T-cell (primary cell): ENCODE measurements around the gene ELAPOR2. TPM values are rescaled to one million over a fixed set of nuclear protein-coding genes. Genes with fewer than 3 reads are reported as not detected.
"Not testable (repeated sequence)": the region's sequence is repeated elsewhere in the genome, so short reads cannot be mapped to it uniquely, and the experiment has no call there.

ENCODE experiments used
- ATAC-seq, 4 experiments: fragments of 200-7000 bp in 3 of 4; fragments of 150-1000 bp in 1 of 4; cut with Tn5 transposase; replicated peaks in 1 of 4; 1 replicate in 3 of 4; 2 replicates in 1 of 4; pipeline ENCODE4 v1.10.0; 2021; ENCODE audit warnings: moderate library complexity in 3 of 4, mild to moderate bottlenecking in 2 of 4, moderate number of reproducible peaks in 1 of 4
- CTCF ChIA-PET, 2 donors: fragments of 300-600 bp; sonication (Branson Sonifier 250); formaldehyde crosslinking; loops; one replicate each; lab custom pipeline; 2022; ENCODE audit warnings: antibody characterized with exemption in 2 of 2; lab: Charles Lee
- POLR2A ChIA-PET, 2 donors: fragments of 300-600 bp; sonication (Branson Sonifier 250); formaldehyde crosslinking; loops; one replicate each; lab custom pipeline; 2022; ENCODE audit warnings: antibody characterized with exemption in 2 of 2; lab: Charles Lee
- DNase-seq, 35 experiments: peaks; one replicate each; pipeline versions ENCODE4 v3.0.0 to v3.0.0-alpha.2; 2013 to 2023
- H3K27ac ChIP-seq: one replicate; pipeline ENCODE4 v1.5.1; 2013; ENCODE audit warnings: low read length
- H3K27me3 ChIP-seq, 2 experiments: replicated peaks in 1 of 2; 1 replicate in 1 of 2; 2 replicates in 1 of 2; pipeline versions ENCODE4 v1.6.1 to v1.7.0; 2013; ENCODE audit warnings: low read length in 1 of 2, mixed read lengths in 1 of 2; ENCODE audit not compliant: control insufficient read depth in 2 of 2, insufficient read depth in 2 of 2; ENCODE audit errors: extremely low read depth in 1 of 2
- H3K36me3 ChIP-seq, 2 donors: 1 replicate in 1 of 2; 2 replicates in 1 of 2; pipeline versions ENCODE4 v1.6.1 to v1.7.0; 2013; ENCODE audit warnings: low read length in 1 of 2; ENCODE audit not compliant: control insufficient read depth in 2 of 2, insufficient read depth in 1 of 2; ENCODE audit errors: extremely low read depth in 1 of 2
- H3K4me1 ChIP-seq, 2 experiments: 1 replicate in 1 of 2; 2 replicates in 1 of 2; pipeline versions ENCODE4 v1.6.1 to v1.7.0; 2013; ENCODE audit warnings: low read length in 2 of 2, mixed read lengths in 1 of 2; ENCODE audit not compliant: insufficient read depth in 2 of 2, control insufficient read depth in 1 of 2; ENCODE audit errors: extremely low read depth in 1 of 2
- H3K4me3 ChIP-seq, 2 donors: 1 replicate in 1 of 2; 2 replicates in 1 of 2; pipeline versions ENCODE4 v1.5.1 to v1.7.0; 2013; ENCODE audit warnings: mild to moderate bottlenecking in 2 of 2, low read length in 1 of 2, moderate library complexity in 1 of 2; ENCODE audit not compliant: control insufficient read depth in 1 of 2; ENCODE audit errors: extremely low read depth in 1 of 2
- H3K9me3 ChIP-seq: 2 replicates; pipeline ENCODE4 v1.7.0; 2013
- H3K27ac Mint-ChIP-seq, 2 donors: one replicate each; pipeline ENCODE4 v1.8.0; 2020 to 2021; ENCODE audit warnings: mild to moderate bottlenecking in 2 of 2, mixed read lengths in 2 of 2
- H3K27me3 Mint-ChIP-seq, 2 donors: one replicate each; pipeline ENCODE4 v1.8.0; 2021 to 2022; ENCODE audit warnings: mixed read lengths in 2 of 2
- H3K36me3 Mint-ChIP-seq: one replicate; pipeline ENCODE4 v1.8.0; 2021; ENCODE audit warnings: mixed read lengths
- H3K4me1 Mint-ChIP-seq, 3 donors: one replicate each; pipeline ENCODE4 v1.8.0; 2020 to 2022; ENCODE audit warnings: mixed read lengths in 3 of 3, mild to moderate bottlenecking in 1 of 3
- H3K4me3 Mint-ChIP-seq, 3 donors: one replicate each; pipeline ENCODE4 v1.8.0; 2020 to 2022; ENCODE audit warnings: mild to moderate bottlenecking in 3 of 3, mixed read lengths in 3 of 3, moderate library complexity in 3 of 3
- H3K9me3 Mint-ChIP-seq, 3 donors: one replicate each; pipeline ENCODE4 v1.8.0; 2020 to 2022; ENCODE audit warnings: mixed read lengths in 3 of 3
- WGBS: methylation state at CpG from one replicate; pipeline ENCODE4 v1.1.5; 2013; ENCODE audit warnings: missing lambda C conversion rate; ENCODE audit not compliant: insufficient coverage; 5-methylcytosine and 5-hydroxymethylcytosine counted together
- total RNA-seq, 35 experiments: library from RNA in 6 of 35; stranded (reverse) in 6 of 35; fragments of 120-200 nt in 1 of 35; gene quantifications; one replicate each; pipeline versions ENCODE4 v1.2.1 to v1.2.4 and lab custom pipeline; 2013 to 2026

Gene ELAPOR2
- total RNA-seq, 5 donors from 2014 or later (not counting 1 experiment from before 2014, with no cell fraction given): 3.8 to 15.9 (median 10.8) TPM

GRCh38 chr7:87046456-87046855 lies 13.0 kb downstream of the ELAPOR2 start:
- no CpG with 5 or more reads among the region's 5 CpGs for WGBS
- no peaks in the 10 kb centered on the region for H3K9me3 ChIP-seq
- Mint-ChIP-seq H3K4me3 (no peak overlapping the region), H3K9me3 (peaks cover 4 to 6% (median 5%) of the 10 kb centered on the region in 3 donors), H3K27me3 (no peaks in the 10 kb centered on the region), H3K36me3 (peaks cover 6% of the 10 kb centered on the region), H3K4me1 (no peaks in the 10 kb centered on the region), H3K27ac (no peak overlapping the region)
- ChIA-PET POLR2A (no interaction called here), CTCF (no interaction called here)
- no peak overlapping the region for H3K4me3 ChIP-seq
- no peaks in the 10 kb centered on the region for H3K4me1 ChIP-seq
- DNase-seq (no peak), ATAC-seq (no peak)
- no peaks in the 10 kb centered on the region for H3K36me3 ChIP-seq
- no peak overlapping the region for H3K27ac ChIP-seq
- H3K27me3 ChIP-seq: no peaks in the 10 kb centered on the region

GRCh38 chr7:87044713-87045112 lies 14.7 kb downstream of the ELAPOR2 start:
- H3K36me3 Mint-ChIP-seq, H3K36me3 ChIP-seq, H3K27me3 Mint-ChIP-seq, H3K4me3 ChIP-seq, H3K27ac Mint-ChIP-seq, DNase-seq, H3K27ac ChIP-seq, POLR2A ChIA-PET, H3K4me1 Mint-ChIP-seq, H3K27me3 ChIP-seq, H3K9me3 ChIP-seq, H3K4me1 ChIP-seq, CTCF ChIA-PET, H3K9me3 Mint-ChIP-seq, ATAC-seq, H3K4me3 Mint-ChIP-seq: not testable (repeated sequence)
- no CpG with 5 or more reads among the region's 2 CpGs for WGBS

GRCh38 chr7:87041586-87041985 lies 17.9 kb downstream of the ELAPOR2 start:
- WGBS: no CpG with 5 or more reads among the region's 5 CpGs
- H3K27me3 Mint-ChIP-seq, H3K27ac ChIP-seq, H3K9me3 ChIP-seq, CTCF ChIA-PET, H3K36me3 Mint-ChIP-seq, POLR2A ChIA-PET, H3K4me1 ChIP-seq, H3K4me3 ChIP-seq, H3K9me3 Mint-ChIP-seq, H3K27ac Mint-ChIP-seq, H3K27me3 ChIP-seq, DNase-seq, ATAC-seq, H3K4me3 Mint-ChIP-seq, H3K36me3 ChIP-seq, H3K4me1 Mint-ChIP-seq: not testable (repeated sequence)

GRCh38 chr7:87039691-87040299 lies 19.7 kb downstream of the ELAPOR2 start:
- H3K27me3 ChIP-seq, H3K27ac ChIP-seq, CTCF ChIA-PET, H3K36me3 ChIP-seq, H3K9me3 Mint-ChIP-seq, H3K9me3 ChIP-seq, H3K36me3 Mint-ChIP-seq, POLR2A ChIA-PET, H3K4me1 ChIP-seq, H3K4me3 ChIP-seq, H3K4me1 Mint-ChIP-seq: not testable (repeated sequence)
- ATAC-seq (peak in 1 of 4 experiments; percentile 32), DNase-seq (peak in 26 of 35 experiments; percentile 0 to 46 (median 22))
- WGBS: 87% methylated on average over 6 of the region's 34 CpGs
- peaks cover 0 to 16% of the 10 kb centered on the region in 2 donors for H3K27me3 Mint-ChIP-seq
- peak overlapping the region; percentile 79 to 85 for H3K27ac Mint-ChIP-seq
- H3K4me3 Mint-ChIP-seq: peak overlapping the region; percentile 67 to 75 (median 70)

GRCh38 chr7:87038993-87039690 lies 20.3 kb downstream of the ELAPOR2 start:
- ChIA-PET CTCF (no interaction called here), POLR2A (no interaction called here)
- Histone ChIP-seq H3K9me3 (no peaks in the 10 kb centered on the region), H3K4me3 (no peak overlapping the region), H3K4me1 (no peaks in the 10 kb centered on the region), H3K27me3 (no peaks in the 10 kb centered on the region), H3K36me3 (no peaks in the 10 kb centered on the region), H3K27ac (no peak overlapping the region)
- DNase-seq (no peak), ATAC-seq (peak in 1 of 4 experiments; percentile 22)
- H3K27me3 Mint-ChIP-seq: peaks cover 0 to 16% of the 10 kb centered on the region in 2 donors
- peak overlapping the region; percentile 79 to 85 for H3K27ac Mint-ChIP-seq
- WGBS: 94% methylated on average over 2 of the region's 5 CpGs
- peak overlapping the region; percentile 67 to 75 (median 70) for H3K4me3 Mint-ChIP-seq
- H3K9me3 Mint-ChIP-seq: peaks cover 4 to 6% (median 5%) of the 10 kb centered on the region in 3 donors
- H3K36me3 Mint-ChIP-seq: peaks cover 6% of the 10 kb centered on the region
- peaks cover 0 to 5% (median 5%) of the 10 kb centered on the region in 3 donors for H3K4me1 Mint-ChIP-seq

- Mint-ChIP-seq H3K36me3 (no peaks in the 10 kb centered on the region), H3K27ac (no peak overlapping the region), H3K27me3 (peaks cover 0 to 16% of the 10 kb centered on the region in 2 donors), H3K4me1 (peaks cover 0 to 11% (median 10%) of the 10 kb centered on the region in 3 donors), H3K9me3 (no peaks in the 10 kb centered on the region), H3K4me3 (no peak overlapping the region)
- Histone ChIP-seq H3K9me3 (no peaks in the 10 kb centered on the region), H3K36me3 (no peaks in the 10 kb centered on the region), H3K27me3 (no peaks in the 10 kb centered on the region), H3K27ac (no peak overlapping the region), H3K4me1 (no peaks in the 10 kb centered on the region), H3K4me3 (no peak overlapping the region)
- CTCF ChIA-PET: no interaction called here
- WGBS: 67% methylated on average over 1 of the region's 2 CpGs
- DNase-seq: no peak
- POLR2A ChIA-PET: interaction anchor here in 1 of 2 donors (0.7 kb wide), 1 partner anchor 15 kb away, joined by 6 read pairs; no protein-coding TSS in a partner anchor
- ATAC-seq: no peak
Measured at GRCh38 chr7:87036985-87037384, 22.5 kb downstream of the ELAPOR2 start.
